HCT116 (cell line): ENCODE measurements around the gene MED15. TPM values are rescaled to one million over a fixed set of nuclear protein-coding genes. Genes with fewer than 3 reads are reported as not detected.

Source experiments
- ATAC-seq: fragments of 200-7000 bp; cut with Tn5 transposase; 2 replicates; pipeline ENCODE4 v1.9.1; 2020; ENCODE audit warnings: mild to moderate bottlenecking, moderate library complexity
- BruUV-seq: library from RNA; stranded (reverse); fragments of 400-500 nt; replicated peaks from 2 replicates; lab custom pipeline; 2021; lab: Mats Ljungman, UMichigan
- CTCF ChIA-PET: fragments of 300-600 bp; sonication (Branson Sonifier 250); formaldehyde crosslinking; loops from one replicate; lab custom pipeline; 2021; ENCODE audit warnings: antibody characterized with exemption; lab: Charles Lee
- POLR2A ChIA-PET: fragments of 300-600, 350-600 bp; sonication (Branson Sonifier 250); formaldehyde crosslinking; loops from one replicate; lab custom pipeline; 2021; ENCODE audit warnings: antibody characterized with exemption; lab: Charles Lee
- RAD21 ChIA-PET, 2 experiments: fragments of 300-600 bp; sonication (Branson Sonifier 250); formaldehyde crosslinking; loops; one replicate each; lab custom pipeline; 2023; ENCODE audit warnings: low total read pairs in 2 of 2; ENCODE audit not compliant: uncharacterized antibody in 2 of 2, unreplicated experiment in 2 of 2, low non-redundant PET in 1 of 2; lab: Charles Lee
- DNase-seq: peaks from one replicate; pipeline ENCODE4 v3.0.0-alpha.2; 2010; ENCODE audit warnings: low read depth, low spot score
- H2AFZ ChIP-seq: fragments of 200-600 bp; shearing (Covaris generic), sonication (generic); 2 replicates; pipeline ENCODE4 v1.6.1; 2017; ENCODE audit warnings: low read depth, mixed run types, mixed read lengths, antibody characterized with exemption, low read length; ENCODE audit not compliant: poor library complexity, severe bottlenecking
- H3K27ac ChIP-seq: 2 replicates; pipeline ENCODE4 v1.5.1; 2012; ENCODE audit warnings: low read depth, low read length
- H3K27me3 ChIP-seq: fragments of 200-600 bp; sonication (generic); 2 replicates; pipeline ENCODE4 v1.6.1; 2016; ENCODE audit warnings: mixed run types, low read length, mixed read lengths; ENCODE audit not compliant: insufficient read depth
- H3K36me3 ChIP-seq, 2 experiments: fragments of 200-500 bp in 1 of 2; fragments of 200-600 bp in 1 of 2; sonication (Bioruptor generic) in 1 of 2; sonication (generic) in 1 of 2; 2 replicates each; pipeline versions ENCODE4 v1.5.1 to v1.6.1; 2014 to 2016; ENCODE audit warnings: low read length in 2 of 2, inconsistent platforms in 1 of 2, mixed read lengths in 1 of 2, mixed run types in 1 of 2; ENCODE audit not compliant: insufficient read depth in 2 of 2, control insufficient read depth in 1 of 2
- H3K4me1 ChIP-seq, 2 experiments: fragments of 200-600 bp in 1 of 2; sonication (generic) in 1 of 2; 2 replicates each; pipeline versions ENCODE4 v1.5.1 to v1.6.1; 2012 to 2017; ENCODE audit warnings: low read length in 2 of 2, inconsistent platforms in 1 of 2, mild to moderate bottlenecking in 1 of 2, mixed read lengths in 1 of 2, mixed run types in 1 of 2, moderate library complexity in 1 of 2; ENCODE audit not compliant: insufficient read depth in 2 of 2, control insufficient read depth in 1 of 2
- H3K4me2 ChIP-seq: fragments of 200-600 bp; sonication (generic); 2 replicates; pipeline ENCODE4 v1.6.1; 2017; ENCODE audit warnings: mixed run types, low read length, mixed read lengths
- H3K4me3 ChIP-seq, 2 experiments: fragments of 200-600 bp in 1 of 2; sonication (generic) in 1 of 2; replicated peaks in 1 of 2; 2 replicates each; pipeline ENCODE4 v1.5.1; 2011 to 2016; ENCODE audit warnings: low read length in 2 of 2, control low read depth in 1 of 2, low read depth in 1 of 2, mild to moderate bottlenecking in 1 of 2, mixed read lengths in 1 of 2, mixed run types in 1 of 2
- H3K79me2 ChIP-seq: fragments of 200-600 bp; sonication (generic); 2 replicates; pipeline ENCODE4 v1.6.1; 2017; ENCODE audit warnings: mild to moderate bottlenecking, mixed run types, low read length, moderate library complexity, mixed read lengths; ENCODE audit not compliant: insufficient read depth
- H3K9ac ChIP-seq: fragments of 200-600 bp; sonication (generic); 2 replicates; pipeline ENCODE4 v1.6.1; 2016; ENCODE audit warnings: low read length, mixed read lengths
- H3K9me2 ChIP-seq: fragments of 200-600 bp; sonication (generic), shearing (Covaris generic); 2 replicates; pipeline ENCODE4 v1.6.1; 2017; ENCODE audit warnings: mixed run types, mild to moderate bottlenecking, moderate library complexity; ENCODE audit not compliant: insufficient read depth
- H3K9me3 ChIP-seq, 2 experiments: fragments of 200-500 bp in 1 of 2; fragments of 200-600 bp in 1 of 2; sonication (Bioruptor generic) in 1 of 2; sonication (generic) in 1 of 2; 2 replicates each; pipeline ENCODE4 v1.6.1; 2014 to 2017; ENCODE audit warnings: low read length in 2 of 2, mixed read lengths in 2 of 2, inconsistent platforms in 1 of 2, low read depth in 1 of 2, mild to moderate bottlenecking in 1 of 2, mixed run types in 1 of 2, moderate library complexity in 1 of 2; ENCODE audit not compliant: control insufficient read depth in 1 of 2, insufficient read depth in 1 of 2
- H4K20me1 ChIP-seq: fragments of 200-600 bp; sonication (generic), shearing (Covaris generic); 2 replicates; pipeline ENCODE4 v1.6.1; 2017; ENCODE audit warnings: mixed run types, mild to moderate bottlenecking, moderate library complexity; ENCODE audit not compliant: insufficient read depth
- ELF1 ChIP-seq: IDR thresholded peaks from 2 replicates; pipeline ENCODE4 v1.6.1; 2012; ENCODE audit warnings: low read depth, borderline replicate concordance
- EZH2phosphoT487 ChIP-seq: fragments of 200-600 bp; IDR thresholded peaks from 2 replicates; pipeline ENCODE4 v1.6.1; 2018; ENCODE audit warnings: antibody characterized with exemption, borderline replicate concordance
- JUND ChIP-seq: IDR thresholded peaks from 2 replicates; pipeline ENCODE4 v1.6.1; 2012
- POLR2A ChIP-seq: IDR thresholded peaks from 2 replicates; pipeline ENCODE4 v1.7.0; 2011; ENCODE audit warnings: borderline replicate concordance; ENCODE audit not compliant: insufficient read depth, insufficient read length; ENCODE audit errors: extremely low read depth
- RAD21 ChIP-seq: IDR thresholded peaks from 2 replicates; pipeline ENCODE4 v1.6.1; 2012; ENCODE audit warnings: low read depth, mild to moderate bottlenecking
- SP1 ChIP-seq: IDR thresholded peaks from 2 replicates; pipeline ENCODE4 v1.6.1; 2012; ENCODE audit warnings: low read depth
- ZFX ChIP-seq: fragments of 450-650 bp; IDR thresholded peaks from 2 replicates; pipeline ENCODE4 v1.6.1; 2017
- ZNF274 ChIP-seq: fragments of 200-500 bp; sonication (Bioruptor generic); IDR thresholded peaks from 2 replicates; pipeline ENCODE4 v1.6.1; 2014; ENCODE audit warnings: mild to moderate bottlenecking, low read depth, low read length, inconsistent platforms
- intact Hi-C: fragments of 100-400 bp; cut with micrococcal nuclease; formaldehyde crosslinking; loops from 2 replicates; pipeline ENCODE4 v1.10.0; 2022
- total RNA-seq: library from RNA; stranded (reverse); gene quantifications from one replicate; pipeline ENCODE4 v1.2.1, GENCODE V29; 2021; ENCODE audit not compliant: unreplicated experiment
- TF ChIP-seq, protein P1 (sequence below), 3 experiments: fragments of 200-600 bp in 1 of 3; sonication (generic) in 1 of 3; IDR thresholded peaks in 2 of 3; conservative IDR thresholded peaks in 1 of 3; 2 replicates each; pipeline ENCODE4 v1.5.1; 2012 to 2017; ENCODE audit warnings: low read depth in 2 of 3, low read length in 2 of 3, antibody characterized with exemption in 1 of 3, borderline replicate concordance in 1 of 3, control low read depth in 1 of 3, mild to moderate bottlenecking in 1 of 3, mixed read lengths in 1 of 3, mixed run types in 1 of 3, moderate library complexity in 1 of 3; ENCODE audit not compliant: insufficient read depth in 1 of 3
- TF ChIP-seq, protein P2 (sequence below): IDR thresholded peaks from 2 replicates; pipeline ENCODE4 v1.6.1; 2011; ENCODE audit warnings: mild to moderate bottlenecking, low read length, moderate library complexity; ENCODE audit not compliant: insufficient replicate concordance; ENCODE audit errors: extremely low read depth

The MED15 gene
- total RNA-seq, 1 experiment from 2014 or later = 81.3 TPM

DNA sequence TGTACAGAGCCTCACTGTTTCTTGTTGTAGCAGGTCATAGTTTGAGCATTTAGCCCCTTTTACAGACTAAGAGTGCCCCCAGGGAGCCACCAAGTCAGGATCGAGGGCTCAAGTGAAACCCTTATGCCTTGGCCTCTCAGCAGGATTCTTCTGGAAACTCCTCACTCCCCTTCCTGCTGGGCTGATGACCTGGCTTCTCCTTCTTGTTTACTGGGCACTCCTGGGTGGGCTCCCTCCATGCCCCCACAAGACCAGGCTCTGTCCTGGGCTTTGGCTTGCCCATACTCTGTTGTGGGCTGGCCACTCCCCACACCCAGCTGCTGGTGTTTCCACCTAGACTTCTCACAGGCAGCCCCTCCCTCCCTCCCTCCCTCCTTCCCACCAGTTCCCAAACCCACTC, 69.6 kb downstream of the MED15 start (continued):
- TF ChIP-seq SP1 (no peak), ELF1 (no peak), POLR2A (no peak), ZNF274 (no peak), EZH2phosphoT487 (no peak), ZFX (no peak)
- TF ChIP-seq, protein P1, sequence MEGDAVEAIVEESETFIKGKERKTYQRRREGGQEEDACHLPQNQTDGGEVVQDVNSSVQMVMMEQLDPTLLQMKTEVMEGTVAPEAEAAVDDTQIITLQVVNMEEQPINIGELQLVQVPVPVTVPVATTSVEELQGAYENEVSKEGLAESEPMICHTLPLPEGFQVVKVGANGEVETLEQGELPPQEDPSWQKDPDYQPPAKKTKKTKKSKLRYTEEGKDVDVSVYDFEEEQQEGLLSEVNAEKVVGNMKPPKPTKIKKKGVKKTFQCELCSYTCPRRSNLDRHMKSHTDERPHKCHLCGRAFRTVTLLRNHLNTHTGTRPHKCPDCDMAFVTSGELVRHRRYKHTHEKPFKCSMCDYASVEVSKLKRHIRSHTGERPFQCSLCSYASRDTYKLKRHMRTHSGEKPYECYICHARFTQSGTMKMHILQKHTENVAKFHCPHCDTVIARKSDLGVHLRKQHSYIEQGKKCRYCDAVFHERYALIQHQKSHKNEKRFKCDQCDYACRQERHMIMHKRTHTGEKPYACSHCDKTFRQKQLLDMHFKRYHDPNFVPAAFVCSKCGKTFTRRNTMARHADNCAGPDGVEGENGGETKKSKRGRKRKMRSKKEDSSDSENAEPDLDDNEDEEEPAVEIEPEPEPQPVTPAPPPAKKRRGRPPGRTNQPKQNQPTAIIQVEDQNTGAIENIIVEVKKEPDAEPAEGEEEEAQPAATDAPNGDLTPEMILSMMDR (IDR thresholded peaks at IDR 0.05 in 2 of 3, conservative IDR thresholded peaks at IDR 0.05 in 1 of 3; ENCODE audit: borderline replicate concordance in 1 of 3, insufficient read depth in 1 of 3, low read depth in 2 of 3, low read length in 2 of 3) = no peak
- TF ChIP-seq, protein P2, sequence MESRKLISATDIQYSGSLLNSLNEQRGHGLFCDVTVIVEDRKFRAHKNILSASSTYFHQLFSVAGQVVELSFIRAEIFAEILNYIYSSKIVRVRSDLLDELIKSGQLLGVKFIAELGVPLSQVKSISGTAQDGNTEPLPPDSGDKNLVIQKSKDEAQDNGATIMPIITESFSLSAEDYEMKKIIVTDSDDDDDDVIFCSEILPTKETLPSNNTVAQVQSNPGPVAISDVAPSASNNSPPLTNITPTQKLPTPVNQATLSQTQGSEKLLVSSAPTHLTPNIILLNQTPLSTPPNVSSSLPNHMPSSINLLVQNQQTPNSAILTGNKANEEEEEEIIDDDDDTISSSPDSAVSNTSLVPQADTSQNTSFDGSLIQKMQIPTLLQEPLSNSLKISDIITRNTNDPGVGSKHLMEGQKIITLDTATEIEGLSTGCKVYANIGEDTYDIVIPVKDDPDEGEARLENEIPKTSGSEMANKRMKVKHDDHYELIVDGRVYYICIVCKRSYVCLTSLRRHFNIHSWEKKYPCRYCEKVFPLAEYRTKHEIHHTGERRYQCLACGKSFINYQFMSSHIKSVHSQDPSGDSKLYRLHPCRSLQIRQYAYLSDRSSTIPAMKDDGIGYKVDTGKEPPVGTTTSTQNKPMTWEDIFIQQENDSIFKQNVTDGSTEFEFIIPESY = no peak

DNA sequence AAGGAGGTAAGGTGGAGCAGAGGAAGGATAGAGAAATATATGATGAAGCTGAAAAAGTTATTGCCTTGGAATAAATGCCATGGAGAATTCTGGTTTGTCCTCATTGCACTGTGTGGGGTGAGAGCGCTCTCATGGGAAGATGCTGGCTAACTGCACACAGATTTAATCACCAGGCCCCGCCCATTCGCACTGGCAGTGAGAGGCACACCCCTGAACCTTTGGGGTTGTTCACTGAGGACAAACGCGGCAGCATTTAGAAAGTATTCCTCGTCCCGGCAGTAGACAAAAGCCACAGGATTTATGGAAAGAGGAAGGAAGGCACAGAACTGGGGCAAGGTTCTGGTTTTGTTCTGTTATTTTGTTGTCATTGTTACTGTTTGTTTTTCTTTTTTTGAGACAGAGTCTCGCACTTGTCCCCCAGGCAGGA, 70.2 kb downstream of the MED15 start:
- ATAC-seq = no peak
- no TSS peak for BruUV-seq
- Histone ChIP-seq H3K27me3 (no peaks in the 10 kb centered on the region), H3K27ac (no peak overlapping the region), H3K79me2 (peaks cover 9% of the 10 kb centered on the region; the same call in 1 of the 2 replicates), H2AFZ (no peak overlapping the region), H3K9me2 (no peaks in the 10 kb centered on the region), H3K4me3 (no peak overlapping the region), H3K9ac (no peak overlapping the region), H3K9me3 (no peaks in the 10 kb centered on the region), H4K20me1 (no peaks in the 10 kb centered on the region), H3K4me1 (no peaks in the 10 kb centered on the region), H3K4me2 (no peak overlapping the region), H3K36me3 (peaks cover 24 to 42% of the 10 kb centered on the region in 2 experiments; a peak in 3 of 4 replicates)
- intact Hi-C loops = no loop called here
- RAD21 ChIA-PET = no interaction called here
- DNase-seq = no peak
- TF ChIP-seq JUND = no peak
- 0 out of 2 replicates have a peak, but pooled peaks have one; percentile 7 for TF ChIP-seq RAD21
- POLR2A ChIA-PET = no interaction called here
- CTCF ChIA-PET = no interaction called here
